Ovary (tissue), 3 donors: ENCODE data around the gene GSC.

Source experiments
- EP300 ChIP-seq: sonication (generic); formaldehyde crosslinking; IDR thresholded peaks from one replicate; pipeline ENCODE4 v1.6.1; 2017; ENCODE audit warnings: antibody characterized with exemption
- POLR2A ChIP-seq: fragments of 450-650 bp; IDR thresholded peaks from one replicate; pipeline ENCODE4 v1.6.1; 2017; ENCODE audit warnings: antibody characterized with exemption, mild to moderate bottlenecking, moderate library complexity
- TF ChIP-seq, protein P1 (sequence below), 3 donors: fragments of 450-650 bp in 2 of 3; fragments of 200-600 bp in 1 of 3; IDR thresholded peaks; one replicate each; pipeline versions ENCODE4 v1.5.1 to v1.8.0; 2016 to 2022; ENCODE audit warnings: antibody characterized with exemption in 3 of 3, mild to moderate bottlenecking in 1 of 3
- donor health status: DM: no; HTN: no; CAD: no.

GRCh38 chr14:94795372-94795771 lies 25.5 kb upstream of the GSC start:
- TF ChIP-seq, protein P1, sequence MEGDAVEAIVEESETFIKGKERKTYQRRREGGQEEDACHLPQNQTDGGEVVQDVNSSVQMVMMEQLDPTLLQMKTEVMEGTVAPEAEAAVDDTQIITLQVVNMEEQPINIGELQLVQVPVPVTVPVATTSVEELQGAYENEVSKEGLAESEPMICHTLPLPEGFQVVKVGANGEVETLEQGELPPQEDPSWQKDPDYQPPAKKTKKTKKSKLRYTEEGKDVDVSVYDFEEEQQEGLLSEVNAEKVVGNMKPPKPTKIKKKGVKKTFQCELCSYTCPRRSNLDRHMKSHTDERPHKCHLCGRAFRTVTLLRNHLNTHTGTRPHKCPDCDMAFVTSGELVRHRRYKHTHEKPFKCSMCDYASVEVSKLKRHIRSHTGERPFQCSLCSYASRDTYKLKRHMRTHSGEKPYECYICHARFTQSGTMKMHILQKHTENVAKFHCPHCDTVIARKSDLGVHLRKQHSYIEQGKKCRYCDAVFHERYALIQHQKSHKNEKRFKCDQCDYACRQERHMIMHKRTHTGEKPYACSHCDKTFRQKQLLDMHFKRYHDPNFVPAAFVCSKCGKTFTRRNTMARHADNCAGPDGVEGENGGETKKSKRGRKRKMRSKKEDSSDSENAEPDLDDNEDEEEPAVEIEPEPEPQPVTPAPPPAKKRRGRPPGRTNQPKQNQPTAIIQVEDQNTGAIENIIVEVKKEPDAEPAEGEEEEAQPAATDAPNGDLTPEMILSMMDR (IDR thresholded peaks at IDR 0.05): no peak
- no peak for TF ChIP-seq EP300
- no peak for TF ChIP-seq POLR2A
